ENCODE data around the gene ROR2. TPM values are rescaled to one million over a fixed set of nuclear protein-coding genes. Genes with fewer than 3 reads are reported as not detected.

The ROR2 gene
- total and polyA plus RNA-seq, 4 donors, result 0.13 to 0.84 (median 0.52) TPM

DNA sequence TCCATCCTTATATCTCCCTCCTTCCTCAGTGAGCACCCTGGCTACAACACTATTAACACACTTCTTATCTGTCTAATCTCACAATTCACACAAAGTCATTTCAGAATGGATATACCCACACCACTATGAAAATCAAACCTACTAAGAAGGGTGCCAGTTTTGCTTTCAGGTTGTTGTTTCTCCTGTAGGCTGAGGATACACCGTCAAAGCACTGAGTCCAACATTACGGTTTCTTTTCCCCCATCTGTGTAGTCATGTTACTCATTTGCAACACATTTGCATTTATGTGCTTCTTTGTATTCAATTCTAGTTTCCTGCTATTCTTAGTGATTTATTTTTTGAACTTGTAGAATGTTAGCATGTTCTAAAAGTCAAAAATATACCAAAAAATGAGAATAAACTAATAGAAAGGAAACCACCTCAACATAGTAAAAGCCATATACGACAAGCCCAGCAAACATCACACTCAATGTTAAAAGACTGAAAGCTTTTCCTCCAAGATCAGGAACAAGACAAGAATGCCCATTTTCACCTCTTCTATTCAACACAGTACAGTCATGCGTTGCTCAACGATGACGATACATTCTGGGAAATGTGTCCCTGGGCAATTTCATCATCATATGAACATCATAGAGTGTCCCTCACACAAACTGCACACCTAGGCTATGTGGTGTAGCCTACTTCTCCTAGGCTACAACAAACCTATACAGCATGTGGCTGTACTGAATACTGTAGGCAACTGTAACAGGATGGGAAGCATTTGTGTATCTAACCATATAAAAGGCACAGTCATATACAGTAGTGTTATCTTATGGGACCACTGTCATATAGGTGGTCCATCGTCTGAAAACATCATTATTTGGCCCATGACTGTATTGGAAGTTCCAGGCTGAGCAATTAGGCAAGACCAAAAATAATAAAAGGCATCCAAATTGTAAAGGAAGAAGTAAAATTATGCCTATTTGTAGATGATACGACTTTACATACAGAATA is 6.3 kb downstream of the ROR2 start (continued):
- TF ChIP-seq, protein P1, sequence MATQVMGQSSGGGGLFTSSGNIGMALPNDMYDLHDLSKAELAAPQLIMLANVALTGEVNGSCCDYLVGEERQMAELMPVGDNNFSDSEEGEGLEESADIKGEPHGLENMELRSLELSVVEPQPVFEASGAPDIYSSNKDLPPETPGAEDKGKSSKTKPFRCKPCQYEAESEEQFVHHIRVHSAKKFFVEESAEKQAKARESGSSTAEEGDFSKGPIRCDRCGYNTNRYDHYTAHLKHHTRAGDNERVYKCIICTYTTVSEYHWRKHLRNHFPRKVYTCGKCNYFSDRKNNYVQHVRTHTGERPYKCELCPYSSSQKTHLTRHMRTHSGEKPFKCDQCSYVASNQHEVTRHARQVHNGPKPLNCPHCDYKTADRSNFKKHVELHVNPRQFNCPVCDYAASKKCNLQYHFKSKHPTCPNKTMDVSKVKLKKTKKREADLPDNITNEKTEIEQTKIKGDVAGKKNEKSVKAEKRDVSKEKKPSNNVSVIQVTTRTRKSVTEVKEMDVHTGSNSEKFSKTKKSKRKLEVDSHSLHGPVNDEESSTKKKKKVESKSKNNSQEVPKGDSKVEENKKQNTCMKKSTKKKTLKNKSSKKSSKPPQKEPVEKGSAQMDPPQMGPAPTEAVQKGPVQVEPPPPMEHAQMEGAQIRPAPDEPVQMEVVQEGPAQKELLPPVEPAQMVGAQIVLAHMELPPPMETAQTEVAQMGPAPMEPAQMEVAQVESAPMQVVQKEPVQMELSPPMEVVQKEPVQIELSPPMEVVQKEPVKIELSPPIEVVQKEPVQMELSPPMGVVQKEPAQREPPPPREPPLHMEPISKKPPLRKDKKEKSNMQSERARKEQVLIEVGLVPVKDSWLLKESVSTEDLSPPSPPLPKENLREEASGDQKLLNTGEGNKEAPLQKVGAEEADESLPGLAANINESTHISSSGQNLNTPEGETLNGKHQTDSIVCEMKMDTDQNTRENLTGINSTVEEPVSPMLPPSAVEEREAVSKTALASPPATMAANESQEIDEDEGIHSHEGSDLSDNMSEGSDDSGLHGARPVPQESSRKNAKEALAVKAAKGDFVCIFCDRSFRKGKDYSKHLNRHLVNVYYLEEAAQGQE (IDR thresholded peaks at IDR 0.05), result no peak
- no peak for TF ChIP-seq GABPA (IDR thresholded peaks at IDR 0.05 in 1 of 2, conservative IDR thresholded peaks at IDR 0.05 in 1 of 2)

DNA sequence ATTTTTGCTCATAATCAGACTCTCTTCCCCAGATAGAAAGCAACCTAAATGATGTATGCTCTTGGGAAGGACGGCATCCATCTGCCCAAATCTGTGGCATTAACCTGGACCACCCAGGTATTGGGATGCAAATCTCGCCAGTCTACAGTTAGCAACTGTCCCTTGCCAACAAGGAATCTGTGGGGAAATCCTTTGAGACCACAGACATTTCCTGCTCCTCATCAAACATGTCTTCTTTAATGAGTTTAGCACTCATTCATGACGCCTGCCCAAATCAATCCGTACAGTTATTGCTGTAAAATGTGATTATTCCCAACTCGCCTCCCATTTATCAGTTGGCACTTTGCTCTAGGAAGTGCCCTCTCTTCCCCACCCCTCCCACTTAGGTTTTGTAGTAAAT is 7.8 kb downstream of the ROR2 start:
- H3K4me1 ChIP-seq (ENCODE audit: control insufficient read depth in 4 of 4, insufficient read depth in 4 of 4, low read length in 3 of 4), result no peaks in the 10 kb centered on the region
- H3K4me3 ChIP-seq (ENCODE audit: low read depth in 1 of 3, low read length in 3 of 3), result no peak overlapping the region
- H3K36me3 ChIP-seq (ENCODE audit: control insufficient read depth in 4 of 4, insufficient read depth in 3 of 4, low read depth in 1 of 4, low read length in 3 of 4), result no peaks in the 10 kb centered on the region
- H3K27ac ChIP-seq (ENCODE audit: low read depth in 1 of 2, low read length in 2 of 2), result no peak overlapping the region
- peaks cover 0 to 3% (median 0%) of the 10 kb centered on the region in 4 donors for H3K9me3 ChIP-seq (ENCODE audit: control insufficient read depth in 4 of 4, low read length in 3 of 4)
- TF ChIP-seq ZBTB33 (IDR thresholded peaks at IDR 0.05), result no peak
- TF ChIP-seq CTCF (IDR thresholded peaks at IDR 0.05; ENCODE audit: low read depth, low read length, missing input control), result no peak
- TF ChIP-seq HNF4G (IDR thresholded peaks at IDR 0.05), result no peak
- no peak for TF ChIP-seq EGR1 (IDR thresholded peaks at IDR 0.05; ENCODE audit: low read depth in 2 of 2)
- TF ChIP-seq FOXA2 (IDR thresholded peaks at IDR 0.05), result no peak
- TF ChIP-seq SP1 (IDR thresholded peaks at IDR 0.05), result no peak
- TF ChIP-seq YY1 (IDR thresholded peaks at IDR 0.05), result no peak
- TF ChIP-seq FOXA1 (IDR thresholded peaks at IDR 0.05), result no peak
- no peak for TF ChIP-seq NR2F2 (IDR thresholded peaks at IDR 0.05)
- TF ChIP-seq RAD21 (IDR thresholded peaks at IDR 0.05), result no peak
- TF ChIP-seq RXRA (IDR thresholded peaks at IDR 0.05), result no peak
- no peak for TF ChIP-seq JUND (IDR thresholded peaks at IDR 0.05)
- TF ChIP-seq ATF3 (IDR thresholded peaks at IDR 0.05), result no peak
- WGBS, result 72% methylated on average over 5 of the region's 5 CpGs
- no peak for DNase-seq (ENCODE audit: low spot score)
- H3K9ac ChIP-seq (ENCODE audit: low read depth in 1 of 2, low read length in 2 of 2), result no peak overlapping the region
- peaks cover 0 to 7% (median 0%) of the 10 kb centered on the region in 4 donors for H3K27me3 ChIP-seq (ENCODE audit: control insufficient read depth in 4 of 4, insufficient read depth in 4 of 4, low read length in 3 of 4)

Data from liver (tissue), 9 donors.